HG03520 (cell line): ENCODE data around the gene MTUS2.

Experiments
- ATAC-seq: cut with Tn5 transposase; IDR thresholded peaks from one replicate; pipeline ENCODE4 v1.9.1; 2021; ENCODE audit warnings: mild to moderate bottlenecking, moderate library complexity; ENCODE audit not compliant: unreplicated experiment

The MTUS2 gene

DNA sequence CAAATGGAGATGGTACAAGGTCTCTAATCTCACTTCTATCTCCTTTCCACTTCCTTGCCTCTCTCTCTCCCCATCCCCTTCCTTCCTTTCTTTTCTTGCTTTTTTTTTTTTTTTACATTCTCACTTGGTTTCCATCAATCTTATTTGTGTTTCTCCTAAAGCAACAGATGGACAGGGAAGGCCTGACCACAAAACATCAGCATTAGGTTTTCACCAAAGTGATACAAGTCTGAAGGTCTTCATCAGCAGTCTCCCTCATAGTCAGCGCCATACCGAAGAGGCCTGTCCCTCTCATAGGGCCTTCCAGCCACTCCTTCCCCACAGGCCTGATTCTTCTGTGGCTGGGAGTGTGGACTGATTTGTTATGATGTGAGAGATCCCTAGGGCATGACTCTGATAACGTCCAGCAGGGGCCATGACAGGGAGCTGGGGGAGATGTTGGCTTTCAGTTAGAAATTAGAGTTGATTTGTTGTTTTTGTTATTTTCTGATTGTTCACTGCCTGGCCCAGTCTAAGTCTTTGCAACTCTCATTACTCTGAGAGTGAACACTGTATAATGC, 616.7 kb downstream of the MTUS2 start:
- no peak for ATAC-seq

DNA sequence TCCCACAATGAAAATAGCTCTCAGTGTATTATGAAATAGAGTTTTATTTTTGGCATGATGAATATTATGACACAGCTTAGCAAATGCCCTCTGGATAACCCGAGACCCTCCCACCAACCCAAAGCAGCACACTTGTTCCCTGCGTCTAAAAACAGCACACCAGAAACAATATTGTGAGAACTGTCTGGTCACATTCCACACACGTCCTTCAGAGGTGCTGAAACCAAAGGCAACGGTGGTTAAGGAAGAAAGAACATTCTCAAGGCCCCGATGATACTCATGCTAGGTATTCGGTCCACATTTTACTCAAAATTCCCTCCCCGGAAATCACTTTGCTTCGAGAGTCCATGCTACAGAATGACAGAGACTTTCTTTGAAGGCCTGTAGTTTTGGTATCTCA, 618.6 kb downstream of the MTUS2 start:
- no peak for ATAC-seq

DNA sequence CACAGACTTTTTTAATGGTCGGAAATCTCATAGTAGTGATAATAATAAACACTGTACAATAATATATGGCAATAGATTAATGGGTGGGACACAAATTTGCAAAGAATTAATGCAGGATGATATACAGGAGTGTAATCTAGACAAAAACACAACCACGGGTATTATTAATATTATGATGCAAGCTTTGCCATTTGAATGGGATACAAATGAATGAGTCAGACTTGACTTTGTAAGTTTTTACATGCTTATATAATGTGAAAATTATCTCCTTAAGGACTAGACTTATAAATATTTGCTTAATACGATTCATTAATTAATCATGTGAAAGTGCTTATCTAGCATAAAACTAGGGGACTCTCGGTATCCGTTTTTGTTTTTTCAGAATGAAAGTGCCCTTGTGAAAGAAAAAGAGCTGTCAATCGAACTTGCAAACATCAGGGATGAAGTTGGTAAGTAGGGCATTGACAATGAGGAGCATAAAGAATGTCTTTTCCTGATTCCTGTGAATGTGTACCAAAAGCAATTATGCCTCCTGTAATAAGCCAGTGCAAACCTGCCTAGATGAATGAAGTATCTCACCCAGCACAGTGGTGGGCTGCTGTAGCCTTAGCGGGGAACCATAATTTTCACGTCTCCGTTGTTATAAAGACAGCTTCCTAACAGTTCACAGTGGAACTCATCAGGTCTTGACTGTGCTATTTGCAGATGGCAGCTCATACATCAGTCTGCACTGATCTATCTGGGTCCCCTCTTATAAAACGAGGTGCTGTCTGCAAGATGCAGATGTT, 619.7 kb downstream of the MTUS2 start:
- no peak for ATAC-seq

DNA sequence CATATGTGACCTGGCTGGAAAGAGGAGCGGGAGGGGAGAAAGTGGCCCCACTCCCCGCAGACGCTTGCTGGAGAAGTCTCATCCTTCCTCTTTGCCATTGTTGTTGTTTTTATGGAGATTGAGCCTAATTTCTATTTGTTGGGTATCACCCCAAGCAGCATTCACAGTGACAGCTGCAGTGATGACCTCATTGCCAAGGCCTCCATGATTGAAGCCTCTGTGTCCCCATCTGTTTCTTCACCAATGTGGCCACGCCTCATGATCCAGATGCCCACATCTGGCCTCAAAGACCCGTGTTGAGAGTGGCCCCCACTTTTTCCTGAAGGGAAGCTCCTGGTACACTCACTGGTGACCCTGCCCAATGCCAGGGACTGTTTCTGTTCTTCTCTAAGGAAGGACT, 621.2 kb downstream of the MTUS2 start:
- no peak for ATAC-seq

DNA sequence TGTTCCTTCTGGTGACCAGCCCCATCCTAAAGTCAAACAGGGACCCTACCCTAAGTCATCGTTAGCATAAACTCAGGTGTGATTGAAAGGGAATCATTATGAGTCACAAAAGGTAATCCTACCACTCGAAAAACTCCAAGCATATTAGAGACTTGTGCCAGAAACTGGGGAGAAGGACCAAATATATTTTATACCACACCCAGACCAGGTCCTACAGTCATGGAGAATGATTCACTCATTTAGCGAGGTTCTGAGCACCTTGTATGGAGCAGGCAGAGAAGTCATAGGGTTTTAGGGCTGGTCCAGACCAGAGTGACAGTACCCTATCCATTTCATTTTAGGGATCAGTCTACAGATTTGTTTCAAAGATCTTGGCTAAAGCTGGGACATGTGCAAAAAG, 625.9 kb downstream of the MTUS2 start:
- ATAC-seq: no peak

DNA sequence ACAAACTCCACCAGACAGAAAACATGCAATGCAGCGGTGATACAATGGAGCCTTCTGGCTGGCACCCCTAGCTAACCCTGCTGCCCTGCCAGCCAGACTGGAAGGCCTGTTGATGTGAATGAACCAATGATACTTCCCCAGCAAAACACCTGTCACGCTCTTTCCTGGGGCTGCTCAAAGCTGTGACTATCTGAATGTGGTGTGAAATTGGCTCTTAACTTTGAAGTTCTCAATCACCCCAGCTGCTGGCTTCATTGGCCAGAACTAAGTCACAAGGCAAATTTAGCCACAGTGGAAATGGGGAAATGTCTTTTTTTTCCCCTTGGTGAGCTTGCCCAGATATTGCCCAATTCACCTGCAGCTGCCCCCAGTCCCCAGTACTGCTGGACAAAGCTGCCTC, 628.0 kb downstream of the MTUS2 start:
- ATAC-seq: no peak

DNA sequence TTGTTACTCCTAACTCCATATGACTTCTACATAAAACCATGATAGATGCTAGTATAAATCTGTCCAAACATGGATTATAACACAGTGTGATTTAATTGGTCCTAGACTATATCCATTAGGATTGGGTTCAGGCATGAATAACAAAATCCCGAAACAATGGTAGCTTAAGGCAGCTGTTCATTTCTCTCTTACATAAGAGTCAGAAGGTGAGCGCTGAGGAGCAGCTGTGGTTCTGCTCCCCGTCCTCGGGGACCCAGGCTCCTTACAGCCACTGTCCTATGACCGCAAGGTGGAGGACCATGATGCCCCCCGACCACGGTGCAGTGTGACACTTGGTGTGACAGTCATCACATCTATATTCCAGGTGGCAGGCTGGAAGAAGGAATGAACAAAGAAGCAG, 629.6 kb downstream of the MTUS2 start:
- ATAC-seq: no peak

DNA sequence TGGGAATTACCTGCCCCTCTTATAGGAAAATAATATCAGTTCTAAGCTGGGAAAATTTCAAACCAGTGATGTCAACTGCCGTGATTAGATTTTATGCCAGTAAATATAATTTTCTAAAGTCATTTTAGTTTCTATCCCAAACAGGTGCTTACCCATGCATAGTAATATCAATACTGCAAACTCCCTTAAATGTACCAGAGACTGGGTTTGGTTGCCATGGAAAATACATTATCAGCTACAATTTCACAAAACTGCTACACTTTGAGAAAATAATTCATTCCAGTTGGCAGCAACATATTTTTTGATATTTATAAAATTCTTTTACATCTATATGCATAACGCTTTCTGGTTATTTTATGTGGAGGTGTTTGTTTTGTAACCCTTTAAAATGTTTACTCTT, 631.8 kb downstream of the MTUS2 start:
- ATAC-seq: no peak

DNA sequence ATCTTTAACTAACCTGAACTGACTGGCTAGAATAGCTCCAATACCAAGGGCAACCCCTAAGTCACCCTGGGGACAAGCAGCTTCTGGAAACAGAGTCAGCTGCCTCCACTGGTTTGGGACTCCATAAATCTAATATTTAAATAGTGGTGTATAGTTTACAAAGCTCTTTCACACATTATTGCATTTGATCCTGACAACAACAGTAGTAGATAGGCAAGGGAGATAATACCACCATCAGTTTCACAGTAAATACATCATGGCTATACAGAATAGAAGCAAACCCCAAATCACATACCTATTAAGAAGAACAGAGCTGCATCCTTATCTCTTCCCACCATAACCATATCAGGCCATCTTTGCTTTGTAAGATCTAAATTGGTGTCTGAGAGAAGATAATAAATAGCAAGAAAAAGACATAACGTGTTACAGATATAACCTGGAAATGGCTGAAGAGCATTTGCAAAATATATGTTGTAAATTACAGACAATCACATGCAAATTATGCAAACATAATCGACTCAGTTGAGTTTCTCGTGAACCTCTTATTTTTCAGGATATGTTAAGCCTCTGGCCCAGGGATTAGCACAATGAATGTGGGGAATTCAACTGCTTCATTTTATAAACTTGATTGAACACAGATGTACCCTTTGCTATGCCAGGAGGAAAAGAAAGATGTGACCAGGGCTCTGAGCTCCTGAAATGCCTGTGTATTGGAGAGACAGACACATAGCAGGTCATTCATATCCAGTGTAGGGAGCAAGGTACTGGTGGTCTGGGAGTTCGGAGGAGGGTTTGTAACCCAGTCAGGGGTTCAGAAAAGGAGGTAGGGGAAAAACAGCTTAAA, 632.9 kb downstream of the MTUS2 start:
- no peak for ATAC-seq

DNA sequence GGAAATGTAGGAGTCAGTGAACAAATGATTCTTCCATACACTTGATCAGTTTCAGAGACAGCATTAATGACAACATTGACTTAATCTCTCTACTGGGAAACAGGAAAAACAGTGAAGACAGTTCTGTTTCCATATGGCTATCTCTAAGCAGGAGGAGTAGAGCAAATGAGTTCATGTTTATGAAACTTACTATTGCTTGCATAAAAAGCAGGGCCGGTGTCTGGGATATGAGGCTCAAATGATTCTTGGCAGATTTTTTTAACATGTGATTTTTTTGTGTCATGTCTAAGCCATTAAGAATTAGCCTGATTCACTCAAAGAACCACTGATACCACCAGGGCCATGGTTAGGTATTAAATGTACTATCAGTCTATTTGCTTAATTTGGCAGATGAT, 633.5 kb downstream of the MTUS2 start:
- ATAC-seq: no peak

DNA sequence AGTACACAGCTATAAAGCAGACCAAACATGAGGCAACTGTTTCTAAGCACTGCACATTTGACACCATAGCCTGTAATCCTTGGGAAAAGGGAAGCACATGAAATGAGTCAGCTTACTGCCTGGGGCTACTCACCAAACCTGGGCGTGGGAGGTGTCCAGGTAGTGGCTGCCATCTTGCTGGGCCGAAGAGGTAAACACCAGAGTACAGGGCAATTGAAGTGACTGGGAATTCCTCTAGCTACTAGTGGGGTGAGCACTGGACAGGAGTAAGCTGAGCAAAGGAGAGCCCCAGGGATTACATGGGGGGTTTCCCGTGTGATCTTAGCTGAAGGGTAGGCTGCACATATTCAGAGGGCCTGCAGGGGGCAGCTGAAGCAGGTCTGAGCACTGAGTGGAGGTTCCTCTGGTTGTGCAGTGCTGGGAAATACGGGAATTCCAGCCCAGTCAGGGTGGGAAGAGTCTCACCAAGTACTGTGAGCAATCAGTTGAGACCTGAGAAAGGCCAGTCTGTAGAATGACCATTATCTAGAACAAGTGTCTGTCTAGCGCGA, 634.9 kb downstream of the MTUS2 start:
- no peak for ATAC-seq

DNA sequence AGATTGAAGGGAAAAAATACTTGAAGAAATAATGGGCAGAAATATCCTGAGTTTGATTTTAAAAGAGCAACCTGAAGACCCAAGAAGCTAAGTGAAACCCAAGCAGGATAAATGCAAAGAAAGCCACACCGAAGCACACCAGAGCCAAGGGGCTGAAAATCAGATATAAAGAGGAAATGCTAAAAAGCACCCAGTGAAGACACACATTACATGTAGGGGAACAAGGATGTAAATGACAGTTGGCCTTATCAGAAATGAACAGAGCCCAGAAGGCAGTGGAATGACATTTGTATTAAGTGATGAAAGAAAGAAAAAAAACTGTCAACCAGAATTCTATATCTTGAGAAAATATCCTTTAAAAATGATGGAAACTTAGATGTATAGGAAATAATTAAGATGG, 636.3 kb downstream of the MTUS2 start:
- ATAC-seq: no peak

DNA sequence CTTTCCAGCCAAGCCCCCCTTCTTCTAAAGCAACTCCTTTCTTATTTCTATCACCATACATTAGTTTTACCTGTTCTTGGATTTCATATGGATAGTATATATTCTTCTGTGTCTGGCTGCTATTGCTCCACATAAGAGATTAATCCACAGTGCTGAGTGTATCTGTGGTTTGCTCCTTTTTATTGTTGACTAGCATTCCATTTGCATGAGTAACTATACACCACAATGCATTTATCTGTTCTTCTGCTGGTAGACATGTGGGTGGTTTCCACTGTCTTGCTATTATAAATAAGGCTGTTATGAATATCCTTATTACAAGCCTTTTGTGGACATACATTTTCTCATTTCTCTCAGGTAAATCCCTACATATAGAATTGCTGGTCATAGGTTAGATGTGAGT, 637.2 kb downstream of the MTUS2 start:
- no peak for ATAC-seq

DNA sequence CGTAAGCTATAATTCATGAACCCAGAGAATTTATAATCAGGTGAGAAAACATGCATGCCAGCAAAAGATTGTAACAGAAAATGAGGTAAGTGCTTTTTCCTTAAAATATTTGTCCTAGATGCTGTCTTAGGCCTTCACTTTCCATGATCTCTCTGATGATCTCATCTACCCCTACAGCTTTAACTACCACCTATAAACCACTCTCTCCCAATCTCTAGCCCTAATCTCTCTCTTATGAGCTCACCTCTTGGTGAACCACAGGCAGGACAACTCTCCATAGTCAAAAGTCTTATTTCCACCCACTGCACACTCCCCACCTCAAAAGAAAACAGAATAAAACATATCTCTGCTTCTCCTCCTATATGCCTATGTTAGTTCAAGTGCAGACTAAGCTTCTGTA, 638.3 kb downstream of the MTUS2 start:
- ATAC-seq: no peak

DNA sequence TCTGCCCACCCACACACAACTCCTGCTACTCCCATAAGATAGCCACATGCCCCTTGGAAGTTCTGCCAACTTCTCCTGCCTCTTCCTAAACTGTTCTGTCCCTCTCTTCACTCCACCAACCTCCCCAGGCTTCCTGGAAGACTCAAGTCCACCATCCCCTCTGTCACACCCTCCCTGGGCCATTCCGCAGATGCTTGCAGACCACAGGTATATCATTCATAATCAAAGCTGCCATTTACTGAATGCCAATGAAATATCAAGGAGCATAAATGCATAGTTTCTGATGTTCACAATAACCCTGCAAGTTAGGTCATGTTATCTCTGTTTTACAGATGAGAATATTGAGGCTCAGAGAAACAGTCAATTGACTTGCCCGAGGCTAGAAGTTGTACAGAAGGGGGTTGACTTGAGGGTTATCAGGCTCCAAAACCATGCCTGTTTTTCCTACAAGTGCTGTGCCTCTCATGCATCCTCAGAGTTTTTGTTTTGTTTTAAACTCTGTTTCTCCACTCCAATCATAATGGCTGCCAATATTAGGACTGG, 639.7 kb downstream of the MTUS2 start:
- no peak for ATAC-seq

DNA sequence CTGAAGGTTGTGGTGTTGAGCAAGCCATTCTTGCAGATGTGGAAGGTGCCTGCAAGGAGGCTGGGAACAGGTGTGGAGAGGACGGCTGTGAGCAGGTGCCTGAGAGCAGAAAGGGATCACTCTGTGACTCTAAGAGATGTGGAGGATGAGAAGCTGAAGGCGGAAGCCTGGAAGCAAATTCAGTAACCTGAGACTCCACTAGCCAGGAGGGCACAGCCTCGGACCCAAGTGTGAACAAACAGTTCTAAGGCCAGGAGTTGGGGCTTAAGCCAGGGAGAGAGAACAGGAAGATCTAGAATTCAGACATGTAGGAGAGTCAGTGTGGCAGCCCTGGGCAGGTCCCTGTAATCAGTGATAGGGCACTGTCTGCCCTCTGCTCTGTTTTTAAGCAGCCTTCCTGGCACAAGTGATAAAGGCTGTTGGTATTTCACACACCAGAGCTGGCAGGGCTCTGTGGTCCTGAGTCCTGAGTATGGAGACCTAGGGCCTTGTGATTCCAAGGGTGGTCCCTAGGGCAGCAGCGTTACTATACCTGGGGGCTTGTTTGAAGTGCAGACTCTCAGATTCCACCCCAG, 644.1 kb downstream of the MTUS2 start:
- ATAC-seq: no peak

DNA sequence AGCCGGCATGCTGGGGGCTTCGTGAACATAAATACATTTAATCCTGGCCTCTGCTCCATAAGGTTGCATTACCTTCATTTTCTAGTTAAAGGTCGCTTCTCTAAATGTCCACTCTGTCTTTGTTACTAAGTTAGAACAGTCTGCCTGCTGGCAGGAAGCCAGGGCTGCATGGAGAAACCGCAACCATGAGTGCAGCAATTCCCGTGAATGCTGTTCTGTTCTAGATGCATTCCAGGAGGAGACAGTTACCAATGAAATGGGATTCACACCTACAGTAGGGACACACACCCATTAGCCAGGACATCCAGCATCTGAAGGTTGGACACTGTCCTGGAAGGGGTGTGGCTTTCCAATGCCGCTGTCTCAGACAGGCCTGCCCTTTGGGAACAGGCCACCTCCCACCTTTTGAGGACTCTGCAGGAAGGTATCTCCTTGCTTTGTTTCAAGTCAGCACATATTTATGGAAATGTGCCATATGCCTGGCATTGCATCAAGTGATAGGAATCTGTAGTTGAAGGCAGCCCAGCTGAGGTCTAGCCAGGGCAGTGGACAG, 645.7 kb downstream of the MTUS2 start:
- ATAC-seq: no peak

DNA sequence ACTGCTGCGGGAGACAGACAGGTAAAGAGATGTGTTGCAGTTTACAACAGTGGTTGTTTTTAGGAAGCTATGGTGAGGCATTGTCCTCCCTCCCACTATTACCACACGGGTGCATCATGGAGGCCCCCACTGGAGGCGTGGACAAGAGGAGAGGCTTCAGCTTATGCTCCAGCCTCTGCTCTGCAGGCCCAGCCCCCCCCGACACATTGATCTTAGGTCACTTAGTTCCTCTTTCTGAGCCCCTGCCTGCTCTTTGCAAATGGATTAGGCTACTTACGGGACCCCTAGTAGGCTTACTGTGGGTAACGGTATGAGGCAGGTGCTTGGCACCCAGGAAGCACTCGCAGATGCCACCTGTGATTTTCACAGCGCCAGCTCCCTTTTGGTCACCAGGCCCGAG, 651.4 kb downstream of the MTUS2 start:
- ATAC-seq: no peak

DNA sequence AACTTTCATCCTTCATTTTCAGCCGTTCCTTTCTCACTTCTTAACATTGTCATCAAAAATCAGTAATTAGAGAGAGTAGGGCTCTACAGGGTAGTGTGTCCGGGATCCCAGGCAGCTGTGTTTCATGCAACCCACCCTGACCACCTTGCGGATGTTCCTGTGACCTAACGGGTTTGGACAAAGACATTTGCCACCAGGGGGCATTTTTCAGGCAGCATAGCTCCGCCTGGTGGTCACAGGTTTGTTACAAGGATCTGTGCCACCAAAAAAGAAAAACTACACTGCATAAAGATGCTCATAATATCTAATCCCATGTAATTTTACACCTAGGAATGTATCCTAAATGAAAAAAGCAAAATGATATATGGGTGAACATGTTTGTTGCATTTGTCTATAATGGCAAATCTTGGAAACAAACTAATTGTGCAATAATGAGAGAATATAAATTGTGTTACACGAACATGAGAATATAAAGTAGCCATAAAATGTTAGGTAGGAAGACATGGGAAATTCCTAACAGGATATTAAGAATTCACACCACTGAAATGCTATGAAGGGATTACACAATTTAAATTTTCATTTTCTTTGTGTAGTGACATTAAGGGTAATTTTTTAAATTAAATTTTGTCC, 652.3 kb downstream of the MTUS2 start:
- ATAC-seq: no peak

DNA sequence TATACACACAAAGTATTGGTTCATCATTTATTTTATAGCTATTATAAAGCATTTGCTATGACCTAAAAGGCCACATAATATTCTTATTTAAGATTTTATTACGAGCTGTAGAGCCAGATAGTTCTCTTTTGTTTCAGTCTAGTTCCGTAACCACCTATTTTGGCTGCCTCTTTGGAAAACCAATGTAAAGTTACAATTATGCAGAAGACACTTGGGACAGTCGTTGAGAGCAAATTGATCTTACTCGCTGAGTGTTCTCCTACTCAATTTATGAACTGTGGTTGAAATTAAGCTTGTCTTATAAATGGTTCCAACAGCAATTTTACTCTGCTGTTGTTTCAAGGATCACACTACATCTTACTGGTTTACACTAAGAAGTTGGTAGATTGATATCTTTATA, 653.0 kb downstream of the MTUS2 start:
- no peak for ATAC-seq
